Measurements from ENCODE around the gene GAST.

The GAST gene

GRCh38 chr17:41710472-41711090 is 1.6 kb upstream of the GAST start:
- no peak for DNase-seq (ENCODE audit: low spot score)

GRCh38 chr17:41717408-41718286 is 5.5 kb downstream of the GAST start:
- DNase-seq (ENCODE audit: low spot score) = no peak

GRCh38 chr17:41718287-41718645 is 6.1 kb downstream of the GAST start:
- no peak for DNase-seq (ENCODE audit: low spot score)

GRCh38 chr17:41722231-41722630 is 10.1 kb downstream of the GAST start:
- DNase-seq (ENCODE audit: low spot score) = no peak

GRCh38 chr17:41723801-41724475 is 11.8 kb downstream of the GAST start:
- DNase-seq (ENCODE audit: low spot score) = no peak

GRCh38 chr17:41724476-41725050 is 12.4 kb downstream of the GAST start:
- DNase-seq (ENCODE audit: low spot score) = no peak

- no peak for DNase-seq (ENCODE audit: low spot score)
Observed at GRCh38 chr17:41725134-41725533, 13.0 kb downstream of the GAST start.

GRCh38 chr17:41728056-41728455 is 15.9 kb downstream of the GAST start:
- DNase-seq (ENCODE audit: low spot score) = no peak

- no peak for DNase-seq (ENCODE audit: low spot score)
Observed at GRCh38 chr17:41730479-41730878, 18.3 kb downstream of the GAST start.

GRCh38 chr17:41731836-41732235 is 19.7 kb downstream of the GAST start:
- no peak for DNase-seq (ENCODE audit: low spot score)

GRCh38 chr17:41733348-41734138 is 21.4 kb downstream of the GAST start:
- peak; percentile 31 for DNase-seq (ENCODE audit: low spot score)

GRCh38 chr17:41734139-41734948 is 22.2 kb downstream of the GAST start, which contains the start of gene HAP1:
Gene HAP1 (minus strand): TSS chr17:41734643. CDS start chr17:41734634, 9 bp downstream.
- peak; percentile 77 for DNase-seq (ENCODE audit: low spot score)

GRCh38 chr17:41734949-41735313 is 22.8 kb downstream of the GAST start:
- no peak for DNase-seq (ENCODE audit: low spot score)

- no peak for DNase-seq (ENCODE audit: low spot score)
Observed at GRCh38 chr17:41735744-41736143, 23.6 kb downstream of the GAST start.

- DNase-seq (ENCODE audit: low spot score) = no peak
Observed at GRCh38 chr17:41736983-41737679, 25.0 kb downstream of the GAST start.

- no peak for DNase-seq (ENCODE audit: low spot score)
Observed at GRCh38 chr17:41737680-41738023, 25.5 kb downstream of the GAST start.

GRCh38 chr17:41738077-41738800 is 26.1 kb downstream of the GAST start:
- peak; percentile 94 for DNase-seq (ENCODE audit: low spot score)

- no peak for DNase-seq (ENCODE audit: low spot score)
Observed at GRCh38 chr17:41738801-41739112, 26.6 kb downstream of the GAST start.

- no peak for DNase-seq (ENCODE audit: low spot score)
Observed at GRCh38 chr17:41739661-41740352, 27.7 kb downstream of the GAST start.

Data from HuH-7.5 (cell line).